Activated CD8-positive, alpha-beta memory T cell treated with anti-CD3 and anti-CD28 coated beads, Interleukin-2, amount 50 U/mL, for 24 hours (primary cell): ENCODE measurements around the gene PIK3R3.

Experiments
- DNase-seq: peaks from one replicate; pipeline ENCODE4 v3.0.0-alpha.2; 2020; ENCODE audit errors: extremely low read depth

The PIK3R3 gene

DNA sequence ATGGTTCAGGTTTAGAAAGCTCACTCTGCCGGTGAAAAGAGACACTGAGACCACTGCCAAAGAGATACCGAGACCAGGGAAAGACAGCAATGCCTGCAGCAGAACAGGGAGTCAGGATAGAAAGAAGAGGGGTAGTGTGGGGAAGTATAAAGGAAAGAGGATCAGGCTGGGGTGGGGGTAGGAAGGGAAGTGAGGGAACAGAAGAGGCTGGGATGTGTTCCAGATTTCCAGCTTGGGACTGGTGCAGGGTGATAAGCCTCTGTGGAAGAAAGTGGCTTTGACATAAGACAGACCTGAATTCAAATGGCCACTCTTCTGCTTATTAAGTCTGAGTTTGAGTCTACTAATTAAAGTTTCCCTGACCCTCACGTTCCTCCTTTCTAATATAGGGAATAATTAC, 105.9 kb downstream of the PIK3R3 start:
- DNase-seq: no peak

DNA sequence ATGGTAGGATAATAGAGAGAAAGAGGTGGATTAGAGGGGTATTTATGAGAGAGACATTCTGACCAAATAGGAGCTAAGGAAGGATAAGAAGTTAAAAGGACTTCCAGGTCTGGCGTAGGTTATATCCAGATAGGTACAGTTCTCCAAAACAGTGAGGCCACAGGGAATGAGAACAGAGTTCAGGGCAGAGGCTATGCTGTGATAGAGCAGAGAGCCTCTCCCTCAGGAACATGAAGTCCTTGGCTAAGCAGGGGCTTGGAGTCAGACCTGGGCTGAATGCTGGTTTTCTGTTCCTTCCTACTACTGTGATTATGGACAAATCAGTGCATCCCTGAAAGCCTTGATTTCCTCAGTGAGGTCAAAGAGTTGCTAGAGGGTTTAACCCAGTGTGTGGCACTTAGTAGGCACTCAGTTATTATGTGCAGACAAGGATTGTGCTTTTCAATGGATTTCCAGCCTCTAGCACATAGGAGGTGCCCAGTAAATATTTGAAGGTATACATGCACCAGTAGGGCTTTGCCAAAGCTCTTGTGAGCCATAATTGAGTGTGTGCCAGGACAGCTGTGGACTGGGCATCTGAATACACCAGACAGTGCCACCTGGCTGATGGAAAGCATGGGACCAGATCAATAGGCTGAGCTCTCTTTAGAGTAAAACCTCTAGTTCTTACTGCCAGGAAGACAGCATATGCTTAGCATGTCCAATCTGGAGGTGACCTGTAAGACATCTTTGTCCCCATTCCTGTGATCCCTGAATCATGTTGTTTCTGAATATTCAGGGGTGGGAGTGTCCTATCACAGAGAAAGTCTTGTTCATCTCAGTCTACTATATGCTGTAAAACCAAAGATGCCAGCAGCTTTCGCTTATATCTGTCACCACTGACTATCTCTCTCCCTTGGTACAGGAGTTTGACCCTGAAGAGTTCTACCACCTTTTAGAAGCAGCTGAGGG, 111.1 kb downstream of the PIK3R3 start:
- no peak for DNase-seq

GRCh38 chr1:46020010-46020409, 112.4 kb downstream of the PIK3R3 start:
- no peak for DNase-seq

- no peak for DNase-seq
Observed at GRCh38 chr1:46019348-46019747, 113.1 kb downstream of the PIK3R3 start.

DNA sequence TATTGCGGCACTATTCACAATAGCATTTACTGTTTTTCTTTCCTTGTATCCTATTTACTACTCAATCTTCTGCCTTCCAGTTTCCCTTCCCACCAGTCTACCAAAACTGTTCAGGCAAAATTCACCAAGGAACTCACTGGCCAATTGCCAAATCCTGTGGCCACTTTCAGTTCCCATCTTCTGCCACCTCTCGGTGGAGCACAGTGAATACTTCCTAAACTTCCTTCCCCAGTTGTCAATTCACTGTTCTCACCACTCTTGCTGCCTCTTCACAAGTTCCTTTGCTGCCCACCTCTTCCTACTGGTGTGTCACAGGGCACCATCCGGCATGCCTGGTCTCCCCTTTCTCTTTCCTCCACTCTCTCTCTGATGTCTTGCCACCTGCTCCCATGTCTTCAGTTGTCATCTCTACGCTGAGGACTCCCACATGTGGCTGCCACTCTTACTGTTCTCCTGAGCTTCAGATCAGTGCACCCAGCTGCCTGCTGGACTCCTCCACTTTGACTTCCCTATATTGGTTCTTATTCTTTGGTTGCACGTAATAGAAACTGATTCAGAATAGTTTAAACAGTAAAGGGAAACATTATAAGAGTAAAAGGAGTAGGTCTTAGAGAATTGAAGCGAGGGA, 114.4 kb downstream of the PIK3R3 start:
- DNase-seq: no peak

GRCh38 chr1:46013581-46013980, 118.8 kb downstream of the PIK3R3 start:
- DNase-seq: no peak

GRCh38 chr1:46012236-46012635, 120.2 kb downstream of the PIK3R3 start:
- no peak for DNase-seq

GRCh38 chr1:46011121-46011695, 121.2 kb downstream of the PIK3R3 start:
- DNase-seq: no peak

DNA sequence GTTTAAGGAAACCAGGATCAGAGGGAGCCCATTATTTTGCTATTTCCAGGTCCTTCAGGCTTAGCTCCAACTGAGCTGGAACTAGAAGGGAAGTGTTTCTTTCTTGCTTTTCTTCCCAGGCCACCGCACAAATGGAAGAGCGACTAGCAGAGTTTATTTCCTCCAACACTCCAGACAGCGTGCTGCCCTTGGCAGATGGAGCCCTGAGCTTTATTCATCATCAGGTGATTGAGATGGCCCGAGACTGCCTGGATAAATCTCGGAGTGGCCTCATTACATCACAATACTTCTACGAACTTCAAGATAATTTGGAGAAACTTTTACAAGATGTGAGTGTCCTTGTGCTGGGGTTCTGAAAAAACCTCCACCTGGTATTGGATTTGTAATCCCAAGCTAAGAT, 121.8 kb downstream of the PIK3R3 start:
- no peak for DNase-seq

GRCh38 chr1:46008585-46008984, 123.8 kb downstream of the PIK3R3 start:
- DNase-seq: no peak

- DNase-seq: no peak
Observed at GRCh38 chr1:46005594-46005993, 126.8 kb downstream of the PIK3R3 start.

DNA sequence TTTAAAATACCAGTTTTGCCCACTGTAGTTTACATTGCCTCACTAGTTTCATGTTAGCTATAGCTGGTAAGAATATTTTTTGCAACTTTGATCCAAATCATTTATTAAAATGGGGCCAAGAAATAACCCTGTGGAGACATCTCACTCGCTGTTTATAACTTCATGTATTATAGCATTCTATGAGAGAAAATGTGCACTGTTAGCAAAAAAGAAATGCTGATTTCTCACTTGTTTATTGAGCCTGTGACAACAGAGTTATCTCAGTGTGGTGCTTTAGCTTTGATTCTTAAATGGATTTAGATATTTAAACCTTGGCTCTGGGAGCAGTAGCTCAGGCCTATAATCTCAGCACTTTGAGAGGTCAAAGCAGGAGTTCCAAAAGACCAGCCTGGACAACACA, 127.9 kb downstream of the PIK3R3 start:
- DNase-seq: no peak

GRCh38 chr1:46003315-46003714, 129.1 kb downstream of the PIK3R3 start:
- no peak for DNase-seq

DNA sequence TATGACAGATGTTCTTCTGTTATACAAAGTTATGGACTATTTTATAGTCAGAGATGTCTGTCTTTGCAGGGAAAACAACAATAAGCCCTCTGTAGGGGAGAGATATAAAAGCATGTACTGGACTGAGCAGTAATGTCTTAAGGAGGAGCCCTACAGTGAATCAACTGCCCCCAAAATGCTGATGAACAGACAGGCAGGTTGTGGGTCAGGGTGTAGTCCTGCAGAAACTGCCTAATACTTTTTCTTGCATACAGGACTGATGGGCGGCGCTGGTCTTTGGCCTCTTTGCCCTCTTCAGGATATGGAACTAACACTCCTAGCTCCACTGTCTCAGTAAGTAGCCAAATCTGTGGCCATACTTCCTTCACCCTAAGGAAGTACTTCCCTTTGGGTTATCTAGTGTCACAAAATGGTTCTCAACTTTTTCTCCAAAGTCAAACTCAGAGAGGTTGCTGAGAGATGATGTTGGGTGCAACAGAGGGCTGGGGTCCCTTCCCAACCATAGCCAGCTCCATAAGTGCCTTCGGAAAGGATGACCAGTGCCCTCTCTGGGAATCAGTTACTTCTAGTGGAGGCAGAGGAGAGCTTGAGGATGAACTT, 129.8 kb downstream of the PIK3R3 start:
- no peak for DNase-seq

- DNase-seq: no peak
Observed at GRCh38 chr1:46001081-46001785, 131.2 kb downstream of the PIK3R3 start.

- no peak for DNase-seq
Observed at GRCh38 chr1:45999507-45999906, 132.9 kb downstream of the PIK3R3 start.

DNA sequence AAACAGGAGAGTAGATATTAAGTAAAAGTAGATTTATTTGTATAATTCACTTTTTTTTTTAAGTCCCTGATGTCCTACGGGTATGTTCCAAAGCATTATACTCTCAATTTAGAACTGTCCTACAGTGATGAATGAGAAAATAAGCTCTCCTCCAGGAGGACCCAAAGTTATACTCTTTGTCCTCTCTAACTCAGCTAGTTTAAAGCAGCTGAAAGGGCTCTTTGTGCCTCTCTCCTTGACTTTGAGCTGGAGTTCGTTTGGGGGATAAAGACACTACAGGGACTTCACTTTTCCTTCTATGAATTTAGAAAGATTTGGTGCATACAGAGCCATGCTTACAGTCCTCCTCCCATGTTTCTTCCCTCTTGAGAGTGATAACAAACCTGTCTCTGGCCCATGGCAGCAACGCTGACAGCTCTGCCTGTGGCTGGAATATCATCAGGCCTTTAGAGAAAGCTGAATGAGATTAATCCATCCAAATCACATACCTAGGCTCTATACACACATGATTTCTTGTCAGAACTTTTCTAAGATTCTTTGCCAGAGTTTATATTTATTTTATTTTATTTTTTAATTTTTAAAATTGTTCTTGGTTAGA, 134.3 kb downstream of the PIK3R3 start:
- no peak for DNase-seq

DNA sequence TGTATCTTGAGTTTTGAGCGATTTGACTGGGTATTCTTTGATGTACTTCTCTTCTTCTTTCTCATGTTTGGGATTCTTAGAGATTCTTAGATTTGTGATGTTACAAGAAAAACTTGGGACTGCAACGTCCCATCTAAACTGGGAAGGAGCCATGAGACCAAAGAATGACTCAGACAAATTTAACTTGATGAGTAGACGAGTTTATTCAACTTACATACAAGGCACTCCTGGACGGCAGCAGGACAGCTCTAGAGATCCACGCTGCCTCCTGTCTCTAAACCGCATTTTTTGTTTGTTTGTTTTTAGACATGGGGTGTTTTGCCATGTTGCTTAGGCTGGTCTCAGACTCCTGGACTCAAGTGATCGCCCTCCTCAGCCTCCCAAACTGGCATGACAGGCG, 137.1 kb downstream of the PIK3R3 start:
- no peak for DNase-seq

- DNase-seq: no peak
Observed at GRCh38 chr1:45994423-45994822, 138.0 kb downstream of the PIK3R3 start.
